Thymus (tissue), 11 donors: ENCODE measurements around the gene NEU4. TPM values are rescaled to one million over a fixed set of nuclear protein-coding genes. Genes with fewer than 3 reads are reported as not detected.

ENCODE experiments used
- DNase-seq, 9 donors: peaks; one replicate each; pipeline ENCODE4 v3.0.0-alpha.2; 2013; ENCODE audit warnings: low spot score in 9 of 9, low read depth in 6 of 9, missing footprints in 1 of 9
- H3K27ac ChIP-seq, 2 donors: one replicate each; pipeline ENCODE4 v1.5.1; 2013; ENCODE audit warnings: control low read depth in 1 of 2, low read depth in 1 of 2, low read length in 1 of 2, mild to moderate bottlenecking in 1 of 2, moderate library complexity in 1 of 2
- H3K27me3 ChIP-seq, 2 donors: one replicate each; pipeline ENCODE4 v1.5.1; 2013; ENCODE audit warnings: low read length in 1 of 2; ENCODE audit not compliant: control insufficient read depth in 2 of 2, insufficient read depth in 1 of 2
- H3K36me3 ChIP-seq, 2 donors: one replicate each; pipeline ENCODE4 v1.5.1; 2013; ENCODE audit warnings: low read length in 1 of 2, mild to moderate bottlenecking in 1 of 2, moderate library complexity in 1 of 2; ENCODE audit not compliant: control insufficient read depth in 2 of 2, insufficient read depth in 2 of 2
- H3K4me1 ChIP-seq, 2 donors: one replicate each; pipeline ENCODE4 v1.5.1; 2013; ENCODE audit warnings: low read length in 2 of 2; ENCODE audit not compliant: control insufficient read depth in 2 of 2, insufficient read depth in 2 of 2
- H3K4me3 ChIP-seq, 2 donors: one replicate each; pipeline ENCODE4 v1.5.1; 2013; ENCODE audit warnings: low read length in 2 of 2, control low read depth in 1 of 2, mild to moderate bottlenecking in 1 of 2
- H3K9me3 ChIP-seq, 2 donors: one replicate each; pipeline ENCODE4 v1.5.1; 2013; ENCODE audit warnings: low read length in 1 of 2, mild to moderate bottlenecking in 1 of 2; ENCODE audit not compliant: control insufficient read depth in 2 of 2, insufficient read depth in 1 of 2
- WGBS: extraction: QIAGEN DNeasy Blood & Tissue Kit; methylation state at CpG from one replicate; pipeline ENCODE4 v1.1.7; 2013; 5-methylcytosine and 5-hydroxymethylcytosine counted together
- polyA plus RNA-seq: library from polyadenylated mRNA; stranded (reverse); fragments of 200-250 nt; gene quantifications from one replicate; pipeline ENCODE4 v1.2.3, GENCODE V29; 2013
- total RNA-seq: library from RNA; stranded (reverse); fragments of 120-200 nt; gene quantifications from one replicate; pipeline ENCODE4 v1.2.4, GENCODE V29; 2013
- donor health status: healthy.

Gene NEU4
- total and polyA plus RNA-seq, 2 donors: 0.05 to 1.1 TPM

GRCh38 chr2:241773511-241774418 lies 35.2 kb upstream of the NEU4 start:
- H3K27ac ChIP-seq: no peak overlapping the region
- H3K4me3 ChIP-seq: no peak overlapping the region
- H3K9me3 ChIP-seq: no peaks in the 10 kb centered on the region
- DNase-seq: no peak
- no peaks in the 10 kb centered on the region for H3K36me3 ChIP-seq
- H3K27me3 ChIP-seq: no peaks in the 10 kb centered on the region
- peaks cover 0 to 25% of the 10 kb centered on the region in 2 donors for H3K4me1 ChIP-seq
- 92% methylated on average over 29 of the region's 29 CpGs for WGBS

- peaks cover 0 to 25% of the 10 kb centered on the region in 2 donors for H3K4me1 ChIP-seq
- no peaks in the 10 kb centered on the region for H3K36me3 ChIP-seq
- 84% methylated on average over 40 of the region's 40 CpGs for WGBS
- no peaks in the 10 kb centered on the region for H3K27me3 ChIP-seq
- H3K4me3 ChIP-seq: no peak overlapping the region
- DNase-seq: no peak
- no peak overlapping the region for H3K27ac ChIP-seq
- H3K9me3 ChIP-seq: no peaks in the 10 kb centered on the region
Observed at GRCh38 chr2:241774419-241775222, 34.4 kb upstream of the NEU4 start.

- no peaks in the 10 kb centered on the region for H3K27me3 ChIP-seq
Observed at GRCh38 chr2:241775223-241776177, 33.5 kb upstream of the NEU4 start.

GRCh38 chr2:241776336-241777169 lies 32.4 kb upstream of the NEU4 start, which contains the start of gene GAL3ST2:
TSS of gene GAL3ST2 (plus strand) at chr2:241776822. CDS start at chr2:241776956, 134 bp downstream.
- 93% methylated on average over 27 of the region's 27 CpGs for WGBS

More at GRCh38 chr2:241775223-241776177, 33.5 kb upstream of the NEU4 start:
- Histone ChIP-seq H3K4me1 (peaks cover 0 to 25% of the 10 kb centered on the region in 2 donors), H3K27ac (no peak overlapping the region), H3K4me3 (no peak overlapping the region), H3K36me3 (no peaks in the 10 kb centered on the region), H3K9me3 (peaks cover 0 to 3% of the 10 kb centered on the region in 2 donors)
- DNase-seq: no peak
- WGBS: 95% methylated on average over 34 of the region's 34 CpGs

GRCh38 chr2:241777170-241777685 lies 31.8 kb upstream of the NEU4 start:
- Histone ChIP-seq H3K4me1 (peaks cover 0 to 12% of the 10 kb centered on the region in 2 donors), H3K27me3 (no peaks in the 10 kb centered on the region), H3K36me3 (no peaks in the 10 kb centered on the region), H3K27ac (no peak overlapping the region), H3K4me3 (no peak overlapping the region), H3K9me3 (peaks cover 0 to 5% of the 10 kb centered on the region in 2 donors)
- no peak for DNase-seq
- WGBS: 91% methylated on average over 22 of the region's 22 CpGs

More at GRCh38 chr2:241776336-241777169, 32.4 kb upstream of the NEU4 start, which contains the start of gene GAL3ST2:
- H3K4me1 ChIP-seq: peaks cover 0 to 18% of the 10 kb centered on the region in 2 donors
- no peaks in the 10 kb centered on the region for H3K36me3 ChIP-seq
- H3K27ac ChIP-seq: no peak within 1 kb of the TSS
- no peak within 1 kb of the TSS for H3K4me3 ChIP-seq
- H3K27me3 ChIP-seq: no peaks in the 10 kb centered on the region
- DNase-seq: no peak
- peaks cover 0 to 5% of the 10 kb centered on the region in 2 donors for H3K9me3 ChIP-seq

GRCh38 chr2:241777686-241778627 lies 31.0 kb upstream of the NEU4 start:
- WGBS: 88% methylated on average over 21 of the region's 21 CpGs
- Histone ChIP-seq H3K36me3 (no peaks in the 10 kb centered on the region), H3K4me3 (no peak overlapping the region), H3K27me3 (no peaks in the 10 kb centered on the region), H3K27ac (no peak overlapping the region), H3K4me1 (peaks cover 0 to 6% of the 10 kb centered on the region in 2 donors), H3K9me3 (peaks cover 0 to 5% of the 10 kb centered on the region in 2 donors)
- DNase-seq: no peak

- no peak for DNase-seq
- no peaks in the 10 kb centered on the region for H3K36me3 ChIP-seq
- WGBS: 92% methylated on average over 5 of the region's 5 CpGs
- H3K27me3 ChIP-seq: no peaks in the 10 kb centered on the region
- H3K27ac ChIP-seq: no peak overlapping the region
- H3K9me3 ChIP-seq: peaks cover 0 to 5% of the 10 kb centered on the region in 2 donors
- no peak overlapping the region for H3K4me3 ChIP-seq
- no peaks in the 10 kb centered on the region for H3K4me1 ChIP-seq
Observed at GRCh38 chr2:241780939-241781569, 27.9 kb upstream of the NEU4 start.
